Aorta (tissue), 5 donors: ENCODE data around the gene ZC3H12A. TPM values are rescaled to one million over a fixed set of nuclear protein-coding genes. Genes with fewer than 3 reads are reported as not detected.
A peak's percentile ranks its signal among the peaks of the same experiment; 100 is the strongest.

Source experiments
- ATAC-seq: fragments of 200-7000 bp; cut with Tn5 transposase; one replicate; pipeline ENCODE4 v1.9.1; 2022; ENCODE audit warnings: moderate library complexity; ENCODE audit not compliant: low FRiP score
- DNase-seq, 2 donors: peaks; one replicate each; pipeline ENCODE4 v3.0.0-alpha.2; 2020
- H3K27ac ChIP-seq, 2 donors: one replicate each; pipeline ENCODE4 v1.5.1; 2013; ENCODE audit warnings: low read length in 2 of 2, mild to moderate bottlenecking in 2 of 2, moderate library complexity in 2 of 2, control low read depth in 1 of 2, inconsistent platforms in 1 of 2, low read depth in 1 of 2
- H3K27me3 ChIP-seq, 2 donors: one replicate each; pipeline ENCODE4 v1.6.1; 2013; ENCODE audit warnings: control low read depth in 1 of 2, low read length in 1 of 2, mild to moderate bottlenecking in 1 of 2, moderate library complexity in 1 of 2; ENCODE audit not compliant: insufficient read depth in 2 of 2, control insufficient read depth in 1 of 2
- H3K36me3 ChIP-seq, 2 donors: one replicate each; pipeline ENCODE4 v1.6.1; 2013; ENCODE audit warnings: control low read depth in 1 of 2, low read length in 1 of 2, mild to moderate bottlenecking in 1 of 2; ENCODE audit not compliant: insufficient read depth in 2 of 2, control insufficient read depth in 1 of 2
- H3K4me1 ChIP-seq, 2 donors: one replicate each; pipeline ENCODE4 v1.6.1; 2013; ENCODE audit warnings: low read length in 2 of 2, control low read depth in 1 of 2, mild to moderate bottlenecking in 1 of 2, moderate library complexity in 1 of 2; ENCODE audit not compliant: insufficient read depth in 2 of 2, control insufficient read depth in 1 of 2
- H3K4me3 ChIP-seq, 2 donors: one replicate each; pipeline ENCODE4 v1.5.1; 2013; ENCODE audit warnings: low read length in 2 of 2, control low read depth in 1 of 2, mild to moderate bottlenecking in 1 of 2
- H3K9me3 ChIP-seq: one replicate; pipeline ENCODE4 v1.6.1; 2013; ENCODE audit warnings: mild to moderate bottlenecking, low read length; ENCODE audit not compliant: control insufficient read depth
- WGBS, 2 donors: extraction: QIAGEN DNeasy Blood & Tissue Kit; methylation state at CpG; one replicate each; pipeline ENCODE4 v1.1.7; 2013; 5-methylcytosine and 5-hydroxymethylcytosine counted together
- intact Hi-C, 2 donors: fragments of 100-400 bp; cut with DNase I; formaldehyde crosslinking; loops; one replicate each; pipeline versions ENCODE4 v1.14.2 to v1.15.0; 2022
- polyA plus RNA-seq, 2 donors: library from polyadenylated mRNA; stranded (reverse); fragments of 200-250 nt; gene quantifications; one replicate each; pipeline ENCODE4 v1.2.3, GENCODE V29; 2013
- total RNA-seq, 2 donors: library from RNA; stranded (reverse); fragmentation: NEBNext Ultra II Directional; extraction: Animal tissue kit (Norgen Biotek cat#: 25700); gene quantifications; one replicate each; pipeline ENCODE4 v1.2.1, GENCODE V29; 2021
- donor health status: healthy with polysubstance abuse.
- donor health status: Bipolar disorder and iron deficiency.
- donor health status: DM: no; HTN: no; CAD: no.
- donor health status: DM: no; HTN: no; CAD: no.
- donor health status: DM: yes; HTN: yes; CAD: no.

Gene ZC3H12A
- total and polyA plus RNA-seq, 4 donors = 3.8 to 26.5 (median 11.6) TPM

GRCh38 chr1:37464443-37464842 lies 9.9 kb upstream of the ZC3H12A start:
- Histone ChIP-seq H3K9me3 (no peaks in the 10 kb centered on the region), H3K4me3 (no peak overlapping the region), H3K27ac (no peak overlapping the region), H3K36me3 (peaks cover 0 to 3% of the 10 kb centered on the region in 2 donors), H3K27me3 (no peaks in the 10 kb centered on the region), H3K4me1 (no peaks in the 10 kb centered on the region)
- ATAC-seq = no peak
- DNase-seq = no peak
- 76 to 100% methylated on average over 2 of the region's 2 CpGs for WGBS, 2 donors
- intact Hi-C loops = no loop called here

- intact Hi-C loops = no loop called here
- Histone ChIP-seq H3K4me1 (no peaks in the 10 kb centered on the region), H3K9me3 (no peaks in the 10 kb centered on the region), H3K27ac (no peak overlapping the region), H3K36me3 (peaks cover 0 to 3% of the 10 kb centered on the region in 2 donors), H3K27me3 (no peaks in the 10 kb centered on the region), H3K4me3 (no peak overlapping the region)
- ATAC-seq = no peak
- DNase-seq = no peak
- 94 to 96% methylated on average over 6 of the region's 6 CpGs for WGBS, 2 donors
Measured at GRCh38 chr1:37465593-37466517, 8.5 kb upstream of the ZC3H12A start.

DNA sequence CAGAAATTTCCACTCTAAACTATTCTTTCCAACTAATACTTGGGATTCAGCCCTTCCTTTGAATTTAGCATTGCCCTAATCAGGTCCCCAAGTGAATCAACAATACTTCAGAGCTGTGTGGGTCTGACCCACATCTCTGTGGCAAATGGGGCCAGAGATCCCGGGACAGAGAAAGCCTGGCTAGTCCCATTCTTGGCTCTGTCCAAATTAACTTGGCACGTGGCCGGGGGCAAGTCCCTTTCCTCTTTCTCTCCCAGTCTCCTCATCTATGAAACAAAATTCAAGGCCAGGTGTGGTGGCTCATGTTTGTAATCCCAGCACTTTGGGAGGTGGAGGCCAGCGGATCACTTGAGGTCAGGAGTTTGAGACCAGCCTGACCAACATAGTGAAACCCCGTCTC lies 6.3 kb upstream of the ZC3H12A start:
- no peak overlapping the region for H3K27ac ChIP-seq
- intact Hi-C loops = no loop called here
- H3K27me3 ChIP-seq = no peaks in the 10 kb centered on the region
- no peaks in the 10 kb centered on the region for H3K36me3 ChIP-seq
- DNase-seq (no peak), ATAC-seq (no peak)
- WGBS, 2 donors = 77 to 83% methylated on average over 5 of the region's 5 CpGs
- no peaks in the 10 kb centered on the region for H3K4me1 ChIP-seq
- no peaks in the 10 kb centered on the region for H3K9me3 ChIP-seq
- H3K4me3 ChIP-seq = no peak overlapping the region

- Histone ChIP-seq H3K27ac (no peak overlapping the region), H3K27me3 (no peaks in the 10 kb centered on the region), H3K9me3 (no peaks in the 10 kb centered on the region), H3K4me3 (no peak overlapping the region), H3K36me3 (no peaks in the 10 kb centered on the region), H3K4me1 (no peaks in the 10 kb centered on the region)
- WGBS, 2 donors = 92 to 94% methylated on average over 3 of the region's 3 CpGs
- ATAC-seq (no peak), DNase-seq (no peak)
- intact Hi-C loops = no loop called here
Measured at GRCh38 chr1:37469386-37469785, 5.0 kb upstream of the ZC3H12A start.

DNA sequence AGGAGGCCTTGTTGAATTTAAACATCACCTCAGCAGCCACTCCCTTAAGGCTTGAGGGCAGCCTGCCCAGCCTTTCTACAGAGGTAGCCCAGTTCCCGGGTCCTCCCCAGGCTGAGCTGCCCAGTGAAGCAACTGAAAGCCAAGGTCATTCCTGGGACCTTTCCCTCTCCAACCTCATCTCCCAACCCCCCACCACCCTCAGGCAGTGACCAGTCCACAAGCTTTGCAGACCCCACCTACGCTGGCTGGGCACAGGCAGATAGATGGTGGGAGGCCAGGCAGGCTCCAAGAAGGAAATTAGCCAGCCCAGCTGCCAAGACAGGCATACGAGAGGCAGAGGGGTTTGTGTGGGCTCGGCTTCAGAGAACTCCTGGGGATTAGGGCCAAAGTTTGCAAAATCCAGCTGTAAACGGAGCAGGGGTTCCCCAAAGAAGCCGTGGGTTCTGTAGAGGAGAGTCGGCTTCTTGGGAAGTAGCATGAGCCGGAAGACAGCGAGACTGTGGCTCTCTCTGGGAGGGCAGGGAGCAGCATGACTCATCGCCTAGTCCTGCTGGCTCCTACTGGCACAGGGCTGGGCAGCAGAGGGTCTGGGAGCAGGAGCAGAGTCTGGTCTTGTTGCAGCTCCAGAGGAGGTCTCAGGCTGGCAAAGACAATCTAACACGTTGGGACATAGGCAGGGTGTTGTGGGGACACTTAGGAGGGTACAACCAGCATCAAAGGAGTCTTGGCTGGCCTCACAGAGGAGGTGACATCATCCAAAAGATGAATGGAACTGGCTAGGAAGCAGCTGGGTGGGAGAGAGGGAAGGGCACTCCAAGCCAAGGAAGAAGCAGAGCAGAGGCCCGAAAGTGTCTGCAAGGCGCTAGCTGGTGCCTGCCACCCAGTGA lies 2.8 kb upstream of the ZC3H12A start:
- ATAC-seq (peak; percentile 78), DNase-seq (peak; percentile 91 to 93)
- H3K27ac ChIP-seq = peak overlapping the region; percentile 47 to 97
- no peaks in the 10 kb centered on the region for H3K36me3 ChIP-seq
- 1 to 2% methylated on average over 13 of the region's 13 CpGs for WGBS, 2 donors
- H3K9me3 ChIP-seq = no peaks in the 10 kb centered on the region
- H3K4me3 ChIP-seq = peak overlapping the region in 1 of 2 donors; percentile 24
- H3K4me1 ChIP-seq = no peaks in the 10 kb centered on the region
- intact Hi-C loops = loop anchor here in 1 of 2 donors (10.0 kb wide), 2 partner anchors 83 to 523 kb away; partner anchors contain the start of genes DNALI1, SF3A3 and SNIP1
- no peaks in the 10 kb centered on the region for H3K27me3 ChIP-seq

DNA sequence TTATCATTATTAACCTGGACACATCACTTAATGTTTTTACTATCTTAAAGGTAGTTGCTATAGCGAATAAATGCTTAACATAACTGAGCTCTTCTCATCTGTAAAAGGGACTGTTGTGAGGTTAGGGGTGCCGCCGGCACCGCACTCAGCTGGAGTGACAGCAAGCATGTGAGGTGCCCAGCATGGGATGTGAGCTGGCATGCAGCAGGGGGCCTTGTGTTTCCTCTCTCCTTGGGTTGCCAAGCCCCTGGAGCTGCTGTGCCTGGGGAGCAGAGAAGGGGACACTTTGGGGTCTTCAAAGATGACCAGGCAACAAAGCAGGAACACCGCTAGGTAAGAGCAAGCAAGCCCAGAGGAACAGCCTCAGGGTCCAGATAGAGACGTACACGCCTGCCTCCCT lies 2.1 kb upstream of the ZC3H12A start:
- DNase-seq (no peak), ATAC-seq (no peak)
- WGBS, 2 donors = 51 to 56% methylated on average over 7 of the region's 7 CpGs
- no peaks in the 10 kb centered on the region for H3K36me3 ChIP-seq
- H3K27me3 ChIP-seq = no peaks in the 10 kb centered on the region
- intact Hi-C loops = loop anchor here in 1 of 2 donors (10.0 kb wide), 2 partner anchors 83 to 523 kb away; partner anchors contain the start of genes DNALI1, SF3A3 and SNIP1
- peak overlapping the region; percentile 47 to 97 for H3K27ac ChIP-seq
- H3K9me3 ChIP-seq = no peaks in the 10 kb centered on the region
- no peak overlapping the region for H3K4me3 ChIP-seq
- no peaks in the 10 kb centered on the region for H3K4me1 ChIP-seq

DNA sequence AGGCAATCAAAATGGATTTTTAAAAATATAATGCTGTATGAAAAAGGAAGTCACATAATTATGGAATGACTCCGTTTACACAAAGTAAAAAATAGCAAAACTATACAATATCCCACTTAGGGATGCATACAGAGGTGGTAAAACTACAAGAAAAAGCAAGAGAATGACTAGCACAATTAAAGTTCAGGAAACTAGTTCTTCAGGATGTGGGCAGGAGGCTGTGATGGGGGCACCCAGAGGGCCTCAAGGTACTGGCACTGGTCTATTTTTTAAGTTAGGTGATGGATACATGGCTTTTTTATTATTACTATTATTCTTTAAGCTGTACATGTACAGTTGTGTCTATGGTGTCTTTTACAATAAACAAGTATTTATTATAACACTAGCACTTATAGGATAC lies 1.4 kb upstream of the ZC3H12A start:
- DNase-seq (no peak), ATAC-seq (no peak)
- WGBS, 2 donors = 40 to 48% methylated on average over 1 of the region's 1 CpG
- no peaks in the 10 kb centered on the region for H3K27me3 ChIP-seq
- no peak overlapping the region for H3K4me3 ChIP-seq
- no peaks in the 10 kb centered on the region for H3K9me3 ChIP-seq
- peak overlapping the region in 1 of 2 donors; percentile 93 for H3K27ac ChIP-seq
- H3K4me1 ChIP-seq = no peaks in the 10 kb centered on the region
- H3K36me3 ChIP-seq = no peaks in the 10 kb centered on the region
- intact Hi-C loops = loop anchor here in 1 of 2 donors (10.0 kb wide), 2 partner anchors 82 to 522 kb away; partner anchors contain the start of genes DNALI1, SF3A3 and SNIP1

DNA sequence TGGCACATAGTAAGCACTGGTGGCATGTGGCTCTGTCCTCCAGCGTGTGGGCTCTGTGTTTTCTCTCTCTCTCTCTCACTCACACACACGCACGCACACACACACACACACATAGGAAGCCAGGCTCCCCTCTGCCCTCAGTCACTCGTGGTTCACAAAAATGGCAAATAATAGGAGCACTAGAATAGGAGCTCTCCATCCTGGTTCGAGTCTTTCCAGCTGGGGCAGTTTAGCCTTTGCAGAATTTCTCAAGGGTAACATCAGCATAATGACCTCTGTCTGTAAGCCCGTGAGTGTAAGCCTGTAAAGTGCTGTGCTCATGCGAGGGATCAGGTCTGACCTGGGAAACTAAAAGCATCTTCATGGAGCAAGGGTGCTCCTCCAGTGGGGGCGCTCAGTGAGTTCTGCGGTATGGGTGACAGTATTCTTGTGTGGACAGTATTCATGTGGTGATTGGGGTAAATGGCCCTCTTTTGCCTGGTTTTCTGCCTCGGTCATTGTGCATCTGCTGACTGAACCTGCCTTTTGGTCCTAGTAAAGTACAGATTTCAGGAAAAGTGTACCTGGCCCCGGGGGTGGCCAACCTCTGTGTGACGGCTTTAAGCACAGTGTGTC lies 842 bp upstream of the ZC3H12A start:
- intact Hi-C loops = loop anchor here in 1 of 2 donors (10.0 kb wide), 2 partner anchors 81 to 521 kb away; partner anchors contain the start of genes DNALI1, SF3A3 and SNIP1
- Histone ChIP-seq H3K9me3 (no peaks in the 10 kb centered on the region), H3K4me3 (peak overlapping the region; percentile 33 to 44), H3K36me3 (no peaks in the 10 kb centered on the region), H3K27me3 (no peaks in the 10 kb centered on the region), H3K4me1 (no peaks in the 10 kb centered on the region), H3K27ac (peak overlapping the region; percentile 7 to 93)
- ATAC-seq = no peak
- 6 to 9% methylated on average over 12 of the region's 12 CpGs for WGBS, 2 donors
- no peak for DNase-seq
